Mammary epithelial cell (primary cell): ENCODE results near the gene NSUN7.
"Not testable (repeated sequence)": the region's sequence is repeated elsewhere in the genome, so short reads cannot be mapped to it uniquely, and the experiment has no call there.

Experiments
- EZH2 ChIP-seq: IDR thresholded peaks from 2 replicates; pipeline ENCODE4 v1.6.1; 2012; ENCODE audit warnings: low read length, inconsistent platforms, borderline replicate concordance
- TF ChIP-seq, protein P1 (sequence below), 2 donors: IDR thresholded peaks in 1 of 2; conservative IDR thresholded peaks in 1 of 2; 2 replicates each; pipeline ENCODE4 v1.5.1; 2011 to 2012; ENCODE audit warnings: inconsistent platforms in 2 of 2, low read length in 2 of 2, mild to moderate bottlenecking in 2 of 2, control low read depth in 1 of 2, low read depth in 1 of 2; ENCODE audit not compliant: insufficient read depth in 1 of 2; ENCODE audit errors: extremely low read depth in 1 of 2

DNA sequence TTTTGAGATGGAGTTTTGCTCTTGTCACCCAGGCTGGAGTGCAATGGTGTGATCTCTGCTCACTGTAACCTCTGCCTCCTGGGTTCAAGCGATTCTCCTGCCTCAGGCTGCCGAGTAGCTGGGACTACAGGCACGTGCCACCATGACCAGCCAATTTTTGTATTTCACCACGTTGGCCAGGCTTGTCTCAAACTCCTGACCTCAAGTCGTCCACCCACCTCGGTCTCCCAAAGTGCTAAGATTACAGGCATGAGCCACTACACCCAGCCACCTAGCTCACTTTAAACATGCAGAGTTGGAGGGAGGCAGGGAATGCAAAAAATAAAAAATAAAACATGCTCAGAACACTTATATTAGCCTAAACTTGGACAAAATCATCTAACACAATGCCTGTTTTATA is 36.8 kb upstream of the NSUN7 start:
- TF ChIP-seq, protein P1, sequence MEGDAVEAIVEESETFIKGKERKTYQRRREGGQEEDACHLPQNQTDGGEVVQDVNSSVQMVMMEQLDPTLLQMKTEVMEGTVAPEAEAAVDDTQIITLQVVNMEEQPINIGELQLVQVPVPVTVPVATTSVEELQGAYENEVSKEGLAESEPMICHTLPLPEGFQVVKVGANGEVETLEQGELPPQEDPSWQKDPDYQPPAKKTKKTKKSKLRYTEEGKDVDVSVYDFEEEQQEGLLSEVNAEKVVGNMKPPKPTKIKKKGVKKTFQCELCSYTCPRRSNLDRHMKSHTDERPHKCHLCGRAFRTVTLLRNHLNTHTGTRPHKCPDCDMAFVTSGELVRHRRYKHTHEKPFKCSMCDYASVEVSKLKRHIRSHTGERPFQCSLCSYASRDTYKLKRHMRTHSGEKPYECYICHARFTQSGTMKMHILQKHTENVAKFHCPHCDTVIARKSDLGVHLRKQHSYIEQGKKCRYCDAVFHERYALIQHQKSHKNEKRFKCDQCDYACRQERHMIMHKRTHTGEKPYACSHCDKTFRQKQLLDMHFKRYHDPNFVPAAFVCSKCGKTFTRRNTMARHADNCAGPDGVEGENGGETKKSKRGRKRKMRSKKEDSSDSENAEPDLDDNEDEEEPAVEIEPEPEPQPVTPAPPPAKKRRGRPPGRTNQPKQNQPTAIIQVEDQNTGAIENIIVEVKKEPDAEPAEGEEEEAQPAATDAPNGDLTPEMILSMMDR (conservative IDR thresholded peaks at IDR 0.05 in 1 of 2, IDR thresholded peaks at IDR 0.05 in 1 of 2; ENCODE audit: extremely low read depth in 1 of 2, insufficient read depth in 1 of 2, low read depth in 1 of 2, low read length in 2 of 2): not testable (repeated sequence)
- not testable (repeated sequence) for TF ChIP-seq EZH2
